T-helper 2 cell treated with Interferon-gamma antibody and Interleukin-4, amounts not matched to agents 5 μg/mL and 100 μg/mL, for 36 hours (primary cell): ENCODE measurements around the gene STX1B.
"Not testable (repeated sequence)": the region's sequence is repeated elsewhere in the genome, so short reads cannot be mapped to it uniquely, and the experiment has no call there.

ENCODE experiments used
- DNase-seq: peaks from one replicate; pipeline ENCODE4 v3.0.0; 2021; ENCODE audit warnings: low spot score
- H3K27ac Mint-ChIP-seq: one replicate; pipeline ENCODE4 v1.8.0; 2021; ENCODE audit warnings: mild to moderate bottlenecking, mixed read lengths
- H3K27me3 Mint-ChIP-seq: one replicate; pipeline ENCODE4 v1.8.0; 2021; ENCODE audit warnings: low read depth, mixed read lengths
- H3K36me3 Mint-ChIP-seq: one replicate; pipeline ENCODE4 v1.8.0; 2021; ENCODE audit warnings: low read depth, mixed read lengths
- H3K4me1 Mint-ChIP-seq: one replicate; pipeline ENCODE4 v1.8.0; 2021; ENCODE audit warnings: low read depth, mixed read lengths
- H3K4me3 Mint-ChIP-seq: one replicate; pipeline ENCODE4 v1.8.0; 2022; ENCODE audit warnings: mild to moderate bottlenecking, moderate library complexity, mixed read lengths
- H3K9me3 Mint-ChIP-seq: one replicate; pipeline ENCODE4 v1.8.0; 2021; ENCODE audit warnings: mixed read lengths

STX1B gene

GRCh38 chr16:31029272-31029671 lies 18.8 kb upstream of the STX1B start:
- Mint-ChIP-seq H3K4me1 (peaks cover 14% of the 10 kb centered on the region), H3K27me3 (no peaks in the 10 kb centered on the region), H3K4me3 (no peak overlapping the region), H3K9me3 (no peaks in the 10 kb centered on the region), H3K36me3 (peaks cover 4% of the 10 kb centered on the region), H3K27ac (no peak overlapping the region)
- no peak for DNase-seq

GRCh38 chr16:31025339-31025738 lies 14.9 kb upstream of the STX1B start:
- Mint-ChIP-seq H3K36me3 (no peaks in the 10 kb centered on the region), H3K4me1 (peaks cover 9% of the 10 kb centered on the region), H3K27ac (no peak overlapping the region), H3K4me3 (no peak overlapping the region), H3K9me3 (no peaks in the 10 kb centered on the region), H3K27me3 (no peaks in the 10 kb centered on the region)
- no peak for DNase-seq

DNA sequence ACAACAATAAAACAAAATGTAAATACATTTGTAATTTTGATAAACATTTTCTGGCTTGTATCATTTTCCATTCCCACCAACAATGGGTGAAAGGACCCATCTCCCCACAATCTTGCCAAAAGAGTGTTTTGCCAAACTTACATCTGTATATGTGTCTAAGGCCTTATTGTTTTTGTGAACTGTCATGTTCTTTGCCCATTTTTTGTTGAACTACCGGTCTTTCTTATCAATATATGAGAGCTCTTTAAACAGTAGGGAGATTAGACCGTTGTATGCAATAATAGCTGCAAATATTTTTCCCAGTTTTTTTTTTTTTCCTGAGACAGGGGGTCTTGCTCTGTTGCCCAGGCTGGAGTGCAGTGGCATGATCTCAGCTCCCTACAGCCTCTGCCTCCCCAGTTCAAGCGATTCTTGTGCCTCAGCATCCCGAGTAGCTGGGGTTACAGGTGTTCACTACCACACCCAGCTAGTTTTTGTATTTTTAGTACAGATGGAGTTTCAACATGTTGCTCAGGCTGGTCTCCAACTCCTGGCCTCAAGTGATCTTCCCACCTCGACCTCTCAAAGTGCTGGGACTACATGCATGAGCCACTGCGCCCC lies 13.3 kb upstream of the STX1B start:
- Mint-ChIP-seq H3K4me1 (peaks cover 9% of the 10 kb centered on the region), H3K4me3 (no peak overlapping the region), H3K27ac (no peak overlapping the region), H3K9me3 (no peaks in the 10 kb centered on the region), H3K36me3 (no peaks in the 10 kb centered on the region), H3K27me3 (no peaks in the 10 kb centered on the region)
- DNase-seq = no peak

DNA sequence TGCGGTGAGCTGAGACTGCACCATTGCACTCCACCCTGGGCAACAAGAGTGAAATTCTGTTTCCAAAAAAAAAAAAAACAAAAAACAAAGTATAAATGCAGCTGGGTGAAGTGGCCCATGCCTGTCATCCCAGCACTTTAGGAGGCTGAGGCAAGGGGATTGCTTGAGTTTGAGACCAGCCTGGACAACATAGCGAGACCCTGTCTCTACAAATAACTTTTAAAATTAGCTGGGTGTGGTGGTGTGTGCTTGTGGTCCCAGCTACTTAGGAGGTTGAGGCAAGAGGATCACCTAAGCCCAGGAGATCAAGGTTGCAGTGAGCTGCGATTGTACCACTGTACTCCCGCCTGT lies 12.8 kb upstream of the STX1B start:
- Mint-ChIP-seq H3K9me3 (no peaks in the 10 kb centered on the region), H3K27ac (no peak overlapping the region), H3K4me1 (peaks cover 9% of the 10 kb centered on the region), H3K27me3 (no peaks in the 10 kb centered on the region), H3K36me3 (no peaks in the 10 kb centered on the region), H3K4me3 (no peak overlapping the region)
- DNase-seq = no peak

DNA sequence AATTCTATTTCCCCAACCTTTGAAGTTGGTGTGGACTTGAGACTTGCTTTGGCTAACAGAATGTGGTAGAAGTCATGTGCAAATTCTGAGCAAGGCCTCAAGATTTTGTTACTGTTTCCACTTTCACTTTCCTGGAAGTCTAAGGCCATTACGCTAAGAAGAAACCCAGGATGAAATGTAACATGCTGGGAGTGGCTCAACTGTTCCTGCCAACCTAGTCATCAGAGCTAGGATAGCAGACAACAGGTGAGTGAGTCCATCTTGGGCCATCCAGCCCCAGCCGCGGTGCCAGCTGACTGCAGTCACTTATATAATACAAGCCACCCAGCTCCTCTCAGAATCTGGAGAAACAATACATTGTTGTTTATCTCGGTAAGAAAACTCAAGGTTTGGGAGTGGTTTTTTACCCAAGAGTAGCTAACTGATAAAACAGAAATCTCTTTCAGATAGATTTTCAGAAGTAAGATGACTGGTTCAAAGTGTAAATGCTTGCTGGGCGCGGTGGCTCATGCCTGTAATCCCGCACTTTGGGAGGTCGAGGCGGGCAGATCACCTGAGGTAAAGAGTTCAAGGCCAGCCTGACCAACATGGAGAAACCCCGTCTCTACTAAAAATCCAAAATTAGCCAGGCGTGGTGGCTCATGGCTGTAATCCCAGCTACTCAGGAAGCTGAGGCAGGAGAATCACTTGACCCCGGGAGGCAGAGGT lies 12.3 kb upstream of the STX1B start:
- Mint-ChIP-seq H3K9me3 (no peaks in the 10 kb centered on the region), H3K27me3 (no peaks in the 10 kb centered on the region), H3K27ac (no peak overlapping the region), H3K4me3 (no peak overlapping the region), H3K4me1 (peaks cover 9% of the 10 kb centered on the region), H3K36me3 (no peaks in the 10 kb centered on the region)
- DNase-seq = no peak

DNA sequence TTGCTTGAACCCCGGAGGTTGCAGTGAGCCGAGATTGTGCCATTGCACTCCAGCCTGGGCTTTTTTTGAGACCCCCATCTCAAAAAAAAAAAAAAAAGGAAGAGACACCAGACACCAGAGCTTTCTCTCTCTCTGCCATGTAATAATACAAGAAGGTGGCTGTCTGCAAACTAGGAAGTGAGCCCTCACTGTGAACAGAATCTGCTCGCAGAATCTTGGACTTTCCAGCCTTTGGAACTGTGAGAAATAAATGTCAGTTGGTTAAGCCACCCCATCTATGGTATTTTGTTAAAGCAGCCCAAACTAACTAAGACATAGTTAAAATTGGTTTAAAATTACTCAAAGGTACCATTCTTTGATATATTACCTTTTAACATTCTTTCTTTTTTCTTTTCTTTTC lies 10.1 kb upstream of the STX1B start:
- no peak overlapping the region for H3K4me3 Mint-ChIP-seq
- H3K9me3 Mint-ChIP-seq = no peaks in the 10 kb centered on the region
- H3K4me1 Mint-ChIP-seq = peaks cover 9% of the 10 kb centered on the region
- DNase-seq = no peak
- H3K36me3 Mint-ChIP-seq = no peaks in the 10 kb centered on the region
- H3K27me3 Mint-ChIP-seq = no peaks in the 10 kb centered on the region
- no peak overlapping the region for H3K27ac Mint-ChIP-seq

GRCh38 chr16:31017756-31018155 lies 7.3 kb upstream of the STX1B start:
- DNase-seq, H3K4me3 Mint-ChIP-seq, H3K9me3 Mint-ChIP-seq, H3K36me3 Mint-ChIP-seq, H3K4me1 Mint-ChIP-seq, H3K27ac Mint-ChIP-seq: not testable (repeated sequence)
- H3K27me3 Mint-ChIP-seq = peaks cover 15% of the 10 kb centered on the region

DNA sequence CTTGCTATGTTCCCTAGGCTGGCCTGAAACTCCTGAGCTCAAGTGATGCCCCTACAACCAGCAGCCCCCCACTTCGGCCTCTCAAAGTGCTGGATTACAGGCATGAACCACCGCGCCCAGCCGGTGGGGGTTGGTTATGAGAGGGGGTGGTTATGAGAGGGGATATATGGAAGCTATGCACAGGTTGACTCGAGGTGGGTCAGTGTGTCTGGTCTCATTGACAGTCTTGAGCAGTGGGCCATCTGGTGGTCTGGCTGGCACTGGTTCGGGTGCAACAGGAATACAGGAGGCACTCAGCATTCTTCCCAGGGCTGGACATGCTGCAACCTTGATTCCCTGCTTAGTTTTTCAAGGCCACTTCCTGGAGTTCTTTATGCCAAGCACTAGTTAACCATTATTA lies 5.6 kb upstream of the STX1B start:
- Mint-ChIP-seq H3K4me1 (no peaks in the 10 kb centered on the region), H3K27ac (no peak overlapping the region), H3K27me3 (peaks cover 33% of the 10 kb centered on the region), H3K9me3 (no peaks in the 10 kb centered on the region), H3K4me3 (no peak overlapping the region), H3K36me3 (no peaks in the 10 kb centered on the region)
- no peak for DNase-seq

DNA sequence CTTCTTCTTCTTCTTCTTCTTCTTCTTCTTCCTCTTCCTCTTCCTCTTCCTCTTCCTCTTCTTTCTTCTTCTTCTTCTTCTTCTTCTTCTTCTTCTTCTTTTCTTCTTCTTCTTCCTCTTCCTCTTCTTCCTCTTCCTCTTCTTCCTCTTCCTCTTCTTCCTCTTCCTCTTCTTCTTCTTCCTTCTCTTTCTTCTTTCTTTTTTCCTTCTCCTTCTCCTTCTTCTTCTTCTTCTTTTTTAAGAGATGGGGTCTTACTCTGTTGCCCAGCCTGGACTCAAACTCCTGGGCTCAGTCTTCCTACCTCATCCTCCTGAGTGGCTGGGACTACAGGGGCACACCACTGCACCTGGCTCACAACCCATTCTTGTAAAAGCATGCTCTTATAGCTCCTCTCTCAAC lies 2.9 kb upstream of the STX1B start:
- not testable (repeated sequence) for H3K27ac Mint-ChIP-seq, DNase-seq, H3K4me3 Mint-ChIP-seq, H3K9me3 Mint-ChIP-seq, H3K4me1 Mint-ChIP-seq, H3K36me3 Mint-ChIP-seq
- peaks cover 44% of the 10 kb centered on the region for H3K27me3 Mint-ChIP-seq

DNA sequence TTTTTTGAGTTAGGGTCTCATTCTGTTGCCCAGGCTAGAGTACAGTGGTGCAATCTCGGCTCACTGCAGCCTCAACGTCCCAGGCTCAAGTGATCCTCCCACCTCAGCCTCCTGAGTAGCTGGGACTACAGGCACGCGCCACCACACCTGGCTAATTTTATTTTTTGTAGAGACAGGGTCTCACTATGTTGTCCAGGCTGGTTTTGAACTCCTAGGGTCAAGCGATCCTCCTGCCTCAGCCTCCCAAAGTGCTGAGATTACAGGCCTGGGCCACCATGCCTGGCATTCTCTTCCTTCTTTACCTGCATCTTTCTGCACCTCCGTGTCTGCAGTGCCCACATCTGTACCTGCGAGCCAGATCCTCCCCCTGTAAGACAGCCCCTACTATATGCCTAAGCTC lies 1.4 kb upstream of the STX1B start:
- not testable (repeated sequence) for H3K27ac Mint-ChIP-seq

GRCh38 chr16:31009894-31010584 lies 399 bp downstream of the STX1B start:
- no peaks in the 10 kb centered on the region for H3K4me1 Mint-ChIP-seq
- no peak for DNase-seq
- no peak overlapping the region for H3K27ac Mint-ChIP-seq
- H3K4me3 Mint-ChIP-seq = peak overlapping the region; percentile 52
- H3K9me3 Mint-ChIP-seq = no peaks in the 10 kb centered on the region
- H3K36me3 Mint-ChIP-seq = no peaks in the 10 kb centered on the region
- peaks cover 50% of the 10 kb centered on the region for H3K27me3 Mint-ChIP-seq

More for the DNA sequence above, 1.4 kb upstream of the STX1B start:
- not testable (repeated sequence) for H3K9me3 Mint-ChIP-seq, DNase-seq, H3K36me3 Mint-ChIP-seq, H3K4me1 Mint-ChIP-seq
- Mint-ChIP-seq H3K4me3 (peak overlapping the region; percentile 42), H3K27me3 (peaks cover 47% of the 10 kb centered on the region)

DNA sequence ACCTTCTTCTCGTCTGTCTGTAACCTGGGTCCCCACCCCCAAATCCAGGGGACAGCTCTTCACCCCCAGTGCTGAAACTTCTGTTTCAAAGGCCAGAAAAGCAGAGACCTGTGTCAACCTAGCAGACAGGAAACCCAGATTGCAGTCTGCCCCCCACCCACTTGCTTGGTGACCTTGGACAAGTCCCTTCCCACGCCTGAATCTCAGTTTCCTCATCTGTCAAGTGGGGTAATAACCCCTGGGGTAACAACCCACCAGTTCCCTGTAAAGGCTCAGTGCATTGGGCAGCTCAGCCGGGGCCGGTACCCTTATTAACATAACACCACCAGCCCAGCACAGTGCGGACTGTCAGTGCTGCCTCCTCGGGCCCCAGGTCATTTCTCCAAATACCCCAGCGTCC lies 1.3 kb downstream of the STX1B start:
- Mint-ChIP-seq H3K27me3 (peaks cover 46% of the 10 kb centered on the region), H3K9me3 (no peaks in the 10 kb centered on the region), H3K4me3 (no peak overlapping the region), H3K27ac (no peak overlapping the region), H3K36me3 (no peaks in the 10 kb centered on the region), H3K4me1 (no peaks in the 10 kb centered on the region)
- DNase-seq = no peak

- peaks cover 43% of the 10 kb centered on the region for H3K27me3 Mint-ChIP-seq
- no peaks in the 10 kb centered on the region for H3K4me1 Mint-ChIP-seq
- H3K9me3 Mint-ChIP-seq = no peaks in the 10 kb centered on the region
- H3K36me3 Mint-ChIP-seq = no peaks in the 10 kb centered on the region
- H3K27ac Mint-ChIP-seq = no peak overlapping the region
- DNase-seq = no peak
- no peak overlapping the region for H3K4me3 Mint-ChIP-seq
These were observed 1.9 kb downstream of the STX1B start for GRCh38 chr16:31008551-31008950.

DNA sequence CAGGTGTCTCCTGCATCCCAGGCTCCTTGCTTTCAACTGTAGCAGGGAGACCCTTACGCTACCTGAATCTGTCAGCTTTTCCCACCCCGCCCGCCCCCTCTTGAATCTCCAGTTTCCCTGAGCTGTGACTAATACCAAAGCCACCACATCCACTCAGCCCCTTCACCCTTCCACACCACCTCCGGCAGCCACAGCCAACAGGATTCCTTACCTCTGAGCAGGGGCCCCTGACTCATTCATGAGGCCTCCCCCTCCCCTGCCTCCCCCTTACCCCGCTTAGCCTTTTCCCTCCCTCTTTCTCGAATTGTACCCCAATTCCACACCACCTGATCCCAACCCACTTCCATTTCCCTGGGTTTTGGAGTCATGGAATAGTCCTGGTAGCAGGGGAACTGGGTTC lies 2.3 kb downstream of the STX1B start:
- Mint-ChIP-seq H3K4me1 (no peaks in the 10 kb centered on the region), H3K36me3 (no peaks in the 10 kb centered on the region), H3K27ac (no peak overlapping the region), H3K9me3 (no peaks in the 10 kb centered on the region), H3K4me3 (no peak overlapping the region), H3K27me3 (peaks cover 39% of the 10 kb centered on the region)
- DNase-seq = no peak
